ENCODE data around the gene RBM7. TPM values are rescaled to one million over a fixed set of nuclear protein-coding genes. Genes with fewer than 3 reads are reported as not detected.

RBM7 gene
- total RNA-seq, 4 donors from 2014 or later = 11.7 to 19.6 (median 18.8) TPM

GRCh38 chr11:114386545-114386944 lies 13.9 kb upstream of the RBM7 start:
- DNase-seq (ENCODE audit: low spot score in 2 of 2) = no peak
- 82 to 86% methylated on average over 1 of the region's 1 CpG for WGBS, 2 donors
- no peak overlapping the region for H3K4me3 ChIP-seq (ENCODE audit: low read depth, poor library complexity, severe bottlenecking)
- TF ChIP-seq CTCF (IDR thresholded peaks at IDR 0.05) (no peak), POLR2A (IDR thresholded peaks at IDR 0.05) (no peak)
- intact Hi-C loops (cut with DNase I; ENCODE audit: low total_unique reads) = no loop called here

- TF ChIP-seq POLR2A (IDR thresholded peaks at IDR 0.05) (no peak), CTCF (IDR thresholded peaks at IDR 0.05) (no peak)
- 83 to 85% methylated on average over 4 of the region's 4 CpGs for WGBS, 2 donors
- intact Hi-C loops (cut with DNase I; ENCODE audit: low total_unique reads) = no loop called here
- no peak for DNase-seq (ENCODE audit: low spot score in 2 of 2)
- H3K4me3 ChIP-seq (ENCODE audit: low read depth, poor library complexity, severe bottlenecking) = no peak overlapping the region
Observed at GRCh38 chr11:114392735-114393667, 7.5 kb upstream of the RBM7 start.

- intact Hi-C loops (cut with DNase I; ENCODE audit: low total_unique reads) = no loop called here
Observed at GRCh38 chr11:114395736-114396135, 4.7 kb upstream of the RBM7 start.

GRCh38 chr11:114396916-114397315 lies 3.5 kb upstream of the RBM7 start:
- TF ChIP-seq POLR2A (IDR thresholded peaks at IDR 0.05) (no peak), CTCF (IDR thresholded peaks at IDR 0.05) (no peak)
- intact Hi-C loops (cut with DNase I; ENCODE audit: low total_unique reads) = no loop called here
- no peak overlapping the region for H3K4me3 ChIP-seq (ENCODE audit: low read depth, poor library complexity, severe bottlenecking)
- no peak for DNase-seq (ENCODE audit: low spot score in 2 of 2)

More at GRCh38 chr11:114395736-114396135, 4.7 kb upstream of the RBM7 start:
- 32 to 63% methylated on average over 3 of the region's 3 CpGs for WGBS, 2 donors
- TF ChIP-seq POLR2A (IDR thresholded peaks at IDR 0.05) = no peak
- TF ChIP-seq CTCF (IDR thresholded peaks at IDR 0.05) = no peak
- H3K4me3 ChIP-seq (ENCODE audit: low read depth, poor library complexity, severe bottlenecking) = no peak overlapping the region
- no peak for DNase-seq (ENCODE audit: low spot score in 2 of 2)

- no peak for TF ChIP-seq POLR2A (IDR thresholded peaks at IDR 0.05)
- TF ChIP-seq CTCF (IDR thresholded peaks at IDR 0.05) = no peak
- 75 to 76% methylated on average over 2 of the region's 2 CpGs for whole genome bisulfite sequencing, 2 donors
- intact Hi-C loops (cut with DNase I; ENCODE audit: low total_unique reads) = no loop called here
- DNase-seq (ENCODE audit: low spot score in 2 of 2) = no peak
- H3K4me3 ChIP-seq (ENCODE audit: low read depth, poor library complexity, severe bottlenecking) = no peak overlapping the region
Observed at GRCh38 chr11:114397349-114397982, 3.0 kb upstream of the RBM7 start.

Data from lower leg skin (tissue), 4 donors.